KBM-7 (cell line): Measurements from ENCODE around the gene GRIN1.
A peak's percentile ranks its signal among the peaks of the same experiment; 100 is the strongest.
"Not testable (repeated sequence)": the region's sequence is repeated elsewhere in the genome, so short reads cannot be mapped to it uniquely, and the experiment has no call there.

ENCODE experiments used
- DNase-seq: peaks from one replicate; pipeline ENCODE4 v3.0.0-alpha.2; 2015
- in situ Hi-C: fragments of 300-500 bp; cut with MboI; formaldehyde crosslinking; loops from 2 replicates; pipeline ENCODE4 v1.14.3; 2020; ENCODE audit warnings: low sequenced_read_pairs, low pct_unique_long_range_greater_than_20kb, mixed read lengths

The GRIN1 gene

GRCh38 chr9:137127301-137128157 is 11.4 kb upstream of the GRIN1 start:
- in situ Hi-C loops: no loop called here
- peak; percentile 94 for DNase-seq

GRCh38 chr9:137128158-137128861 is 10.6 kb upstream of the GRIN1 start:
- no peak for DNase-seq
- in situ Hi-C loops: no loop called here

GRCh38 chr9:137128862-137129455 is 10.0 kb upstream of the GRIN1 start:
- in situ Hi-C loops: no loop called here
- DNase-seq: peak; percentile 50

- peak; percentile 91 for DNase-seq
- in situ Hi-C loops: no loop called here
These were observed 9.3 kb upstream of the GRIN1 start for GRCh38 chr9:137129456-137130175.

GRCh38 chr9:137130176-137130755 is 8.7 kb upstream of the GRIN1 start:
- DNase-seq: no peak
- in situ Hi-C loops: no loop called here

- DNase-seq: no peak
- in situ Hi-C loops: no loop called here
These were observed 4.8 kb upstream of the GRIN1 start for GRCh38 chr9:137134191-137134590.

GRCh38 chr9:137135154-137135553 is 3.8 kb upstream of the GRIN1 start:
- DNase-seq, in situ Hi-C loops: not testable (repeated sequence)

GRCh38 chr9:137136261-137136880 is 2.6 kb upstream of the GRIN1 start:
- in situ Hi-C loops: no loop called here
- no peak for DNase-seq

- in situ Hi-C loops: no loop called here
- no peak for DNase-seq
These were observed 1.9 kb upstream of the GRIN1 start for GRCh38 chr9:137136881-137137607.

- in situ Hi-C loops: no loop called here
- DNase-seq: no peak
These were observed 764 bp upstream of the GRIN1 start for GRCh38 chr9:137138058-137138721.

GRCh38 chr9:137139468-137140150 is 655 bp downstream of the GRIN1 start:
- DNase-seq: no peak
- in situ Hi-C loops: no loop called here

GRCh38 chr9:137140151-137141012 is 1.4 kb downstream of the GRIN1 start:
- DNase-seq: no peak
- in situ Hi-C loops: no loop called here

GRCh38 chr9:137141050-137141810 is 2.3 kb downstream of the GRIN1 start:
- in situ Hi-C loops: no loop called here
- no peak for DNase-seq

GRCh38 chr9:137141976-137142936 is 3.3 kb downstream of the GRIN1 start:
- DNase-seq: no peak
- in situ Hi-C loops: no loop called here
